Effector CD8-positive, alpha-beta T cell (primary cell): ENCODE results near the gene IQCF6.
"Not testable (repeated sequence)": the region's sequence is repeated elsewhere in the genome, so short reads cannot be mapped to it uniquely, and the experiment has no call there.

Experiments
- DNase-seq: peaks from one replicate; lab custom pipeline; 2025; lab: John Stamatoyannopoulos, UW
- total RNA-seq, 4 experiments: gene quantifications; one replicate each; lab custom pipeline; 2026; lab: John Stamatoyannopoulos, UW

IQCF6 gene
- total RNA-seq, result 0 reads per million in 4 experiments

GRCh38 chr3:51779137-51779536, at the start of gene IQCF6:
IQCF6 (minus strand) TSS chr3:51779237; CDS start chr3:51779224, 13 bp downstream.
- DNase-seq, result no peak

GRCh38 chr3:51828297-51828696, 49.3 kb upstream of the IQCF6 start:
- DNase-seq, result no peak

GRCh38 chr3:51819709-51820406, 40.8 kb upstream of the IQCF6 start:
- DNase-seq, result no peak

DNA sequence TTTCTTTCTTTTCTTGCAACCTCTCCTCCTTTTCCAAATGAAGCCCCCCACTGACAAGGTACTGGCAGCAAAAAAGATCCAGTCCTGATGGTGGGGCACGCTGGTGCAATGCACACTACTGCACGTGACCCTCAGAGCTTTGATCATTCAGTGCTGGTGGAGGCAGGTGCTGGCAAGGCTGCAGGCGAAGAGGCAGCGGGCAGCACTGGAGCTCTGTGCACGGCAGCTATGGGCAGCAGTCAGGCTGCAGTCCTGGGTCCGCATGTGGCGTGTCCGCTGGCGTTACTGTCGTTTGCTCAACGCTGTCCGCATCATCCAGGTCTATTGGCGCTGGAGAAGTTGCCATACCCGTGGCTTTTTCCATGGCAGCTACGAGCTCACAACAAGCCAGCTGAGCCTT, 40.1 kb upstream of the IQCF6 start:
- DNase-seq, result no peak

GRCh38 chr3:51817375-51817774, 38.3 kb upstream of the IQCF6 start:
- no peak for DNase-seq

DNA sequence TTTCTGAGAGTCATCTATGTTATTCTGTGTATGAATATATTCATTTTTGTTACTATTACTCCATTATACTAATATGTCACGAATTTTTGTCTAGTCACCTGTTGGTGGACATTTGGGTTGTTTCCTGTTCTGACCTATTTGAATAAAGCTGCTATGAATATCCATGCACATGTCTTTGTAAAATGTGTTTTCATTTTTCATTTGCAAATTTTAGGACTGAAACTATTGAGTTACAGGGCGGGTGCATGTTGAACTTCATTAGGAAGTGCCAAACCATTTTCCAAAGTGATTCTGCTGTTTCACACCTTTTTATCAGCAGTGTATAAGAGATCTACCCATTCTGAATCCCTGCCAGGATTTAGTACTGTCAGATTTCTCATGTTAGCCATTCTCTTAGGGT, 37.7 kb upstream of the IQCF6 start:
- DNase-seq, result no peak

DNA sequence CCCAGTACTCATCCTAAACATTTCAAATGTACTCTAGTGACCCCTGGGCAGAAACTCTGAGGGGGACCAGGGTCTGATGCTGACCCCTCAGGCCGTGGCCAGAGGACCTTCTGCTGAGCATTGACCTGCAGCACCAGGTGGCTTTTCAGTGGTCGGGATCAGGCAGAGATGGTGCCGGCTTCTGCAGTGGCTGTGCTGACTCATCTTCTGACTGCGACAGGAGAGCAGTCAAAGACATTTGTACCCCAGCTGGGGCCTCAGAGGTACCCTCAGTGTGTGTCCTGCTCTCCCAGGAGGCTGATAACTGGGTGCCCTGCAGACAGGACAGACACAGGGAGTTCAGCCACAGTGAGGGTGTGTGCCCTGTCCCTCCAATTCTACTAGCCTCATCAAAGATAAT, 36.6 kb upstream of the IQCF6 start:
- no peak for DNase-seq

GRCh38 chr3:51814034-51814433, 35.0 kb upstream of the IQCF6 start:
- no peak for DNase-seq

DNA sequence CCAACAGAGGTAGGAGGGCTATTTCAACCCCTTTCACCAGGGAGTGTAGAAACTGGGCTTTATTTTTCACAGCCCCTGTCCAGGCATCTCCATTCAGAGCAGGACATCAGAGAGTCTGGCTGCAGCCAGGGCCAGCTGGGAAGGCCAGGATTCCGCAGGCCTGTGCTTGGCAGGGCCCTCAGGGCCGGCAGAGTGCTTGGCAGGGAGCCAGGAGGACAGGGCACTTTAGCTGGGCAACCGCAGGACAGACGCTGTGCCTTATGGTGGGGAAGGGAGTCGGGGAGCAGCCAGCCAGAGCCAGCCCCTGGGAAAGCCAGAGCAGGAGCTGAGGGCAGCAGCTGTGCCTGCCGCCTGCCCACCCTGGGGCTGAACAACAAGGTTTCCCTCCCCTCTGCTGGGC, 34.5 kb upstream of the IQCF6 start:
- no peak for DNase-seq

GRCh38 chr3:51808934-51809333, 29.9 kb upstream of the IQCF6 start:
- DNase-seq, result no peak

DNA sequence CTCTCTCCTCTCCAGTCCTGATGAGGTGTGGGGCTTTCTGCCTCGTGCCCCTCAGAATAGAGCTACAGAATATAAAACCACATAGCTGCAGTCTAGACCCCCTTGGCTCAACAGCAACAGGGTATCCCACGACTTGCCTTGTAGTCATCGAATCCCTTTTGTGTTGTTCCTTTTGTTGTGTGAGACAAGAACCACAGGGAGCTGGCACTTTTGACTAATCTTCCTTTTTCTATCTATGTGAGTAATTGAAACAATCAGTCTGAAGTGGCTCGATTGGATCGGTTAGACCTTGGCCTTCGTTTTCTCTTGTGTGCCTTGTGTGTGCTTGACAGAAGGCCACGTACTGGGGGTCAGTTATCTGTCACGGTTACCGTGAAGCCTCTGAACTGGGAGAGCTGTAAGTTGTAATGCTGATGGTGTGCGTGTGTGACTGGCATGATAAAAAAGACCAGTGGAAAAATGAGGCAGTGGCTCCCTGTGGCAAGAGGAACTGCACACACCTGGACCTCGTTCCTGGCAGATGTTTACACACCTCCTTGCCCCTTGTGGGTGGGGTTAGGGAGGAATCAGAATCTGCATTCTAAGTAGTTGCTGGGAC, 23.2 kb upstream of the IQCF6 start:
- no peak for DNase-seq

- no peak for DNase-seq
Measured at GRCh38 chr3:51800750-51801125, 21.7 kb upstream of the IQCF6 start.

- no peak for DNase-seq
Measured at GRCh38 chr3:51799879-51800749, 21.1 kb upstream of the IQCF6 start.

- DNase-seq, result no peak
Measured at GRCh38 chr3:51798411-51798963, 19.4 kb upstream of the IQCF6 start.

DNA sequence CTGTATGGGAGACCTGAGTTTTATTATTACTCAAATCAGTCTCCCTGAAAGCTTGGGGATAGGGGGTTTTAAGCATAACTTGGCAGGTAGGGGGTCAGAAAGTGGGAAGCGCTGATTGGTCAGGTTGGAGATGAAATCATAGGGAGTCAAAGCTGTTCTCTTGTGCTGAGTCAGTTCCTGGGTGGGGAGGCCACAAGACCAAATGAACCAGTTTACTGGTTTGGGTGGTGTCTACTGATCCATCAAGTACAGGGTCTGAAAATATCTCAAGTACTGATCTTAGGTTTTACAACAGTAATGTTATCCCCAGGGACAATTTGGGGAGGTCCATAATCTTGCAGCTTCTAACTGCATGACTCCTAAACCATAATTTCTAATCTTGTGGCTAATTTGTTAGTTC, 17.8 kb upstream of the IQCF6 start:
- no peak for DNase-seq

GRCh38 chr3:51794206-51794605, 15.2 kb upstream of the IQCF6 start:
- no peak for DNase-seq

DNA sequence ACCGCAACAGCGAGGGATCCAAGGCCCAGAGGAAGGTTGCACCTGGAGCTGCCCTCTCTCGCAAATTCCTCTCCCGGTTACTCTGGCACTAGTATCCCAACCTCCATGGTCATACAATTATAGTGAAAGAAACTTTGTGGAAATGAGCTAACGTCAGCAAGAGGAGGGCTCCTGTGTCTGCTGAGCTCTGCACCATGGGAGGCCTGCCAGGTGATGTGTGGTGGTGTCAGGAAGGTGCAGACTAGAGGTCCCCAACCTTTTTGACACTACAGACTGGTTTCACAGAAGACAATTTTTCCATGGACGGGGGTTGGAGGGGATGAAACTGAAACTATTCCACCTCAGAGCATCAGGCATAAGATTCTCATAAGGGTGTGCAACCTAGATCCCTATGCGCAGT, 13.2 kb upstream of the IQCF6 start:
- DNase-seq, result no peak

DNA sequence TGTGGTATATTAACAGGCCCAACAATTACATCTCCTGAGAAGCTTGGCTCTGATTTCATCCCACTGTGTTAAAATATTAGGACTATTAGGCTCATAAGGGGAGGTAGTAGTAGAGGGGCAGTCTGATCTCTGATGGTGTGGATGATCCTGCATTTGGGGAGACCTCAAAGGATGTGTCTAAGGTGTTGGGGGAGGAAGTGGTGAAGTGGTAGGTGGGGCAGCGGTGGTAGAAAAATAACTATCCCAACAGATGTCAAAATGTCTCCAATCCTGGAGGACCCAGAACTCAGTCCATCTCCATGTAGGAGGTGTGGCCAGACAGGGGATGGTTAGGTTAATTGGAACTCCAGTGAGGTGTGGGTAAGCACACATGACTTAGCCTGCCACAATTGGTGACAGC, 10.4 kb upstream of the IQCF6 start:
- DNase-seq, result no peak

GRCh38 chr3:51787576-51787975, 8.5 kb upstream of the IQCF6 start:
- DNase-seq, result not testable (repeated sequence)

GRCh38 chr3:51786267-51786666, 7.2 kb upstream of the IQCF6 start:
- DNase-seq, result no peak

DNA sequence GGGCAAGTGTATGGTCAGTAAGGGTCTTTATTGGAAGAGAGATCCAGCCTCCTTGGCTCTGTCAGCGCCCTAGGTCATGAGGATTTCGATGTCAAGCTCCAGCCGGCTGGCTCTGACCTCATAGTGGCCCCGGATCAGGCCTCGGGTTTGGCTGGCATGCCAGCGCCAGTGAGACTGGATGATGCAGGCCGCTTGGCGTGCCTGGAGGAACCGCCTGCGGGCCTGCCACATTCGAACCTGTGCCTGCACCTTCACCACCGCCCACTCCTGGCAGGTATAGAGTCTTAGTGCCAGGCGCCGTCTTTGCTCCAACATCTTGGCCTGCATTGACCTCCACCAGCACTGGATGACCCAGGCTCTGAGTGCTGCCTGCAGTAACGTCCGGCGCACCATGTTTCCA, 483 bp downstream of the IQCF6 start:
- no peak for DNase-seq

GRCh38 chr3:51777985-51778384, 1.1 kb downstream of the IQCF6 start:
- DNase-seq, result no peak
